ENCODE data around the gene LYPD5.
"Not testable (repeated sequence)": the region's sequence is repeated elsewhere in the genome, so short reads cannot be mapped to it uniquely, and the experiment has no call there.

Gene LYPD5

GRCh38 chr19:43802216-43802951 is at the start of gene LYPD5:
LYPD5 (minus strand) TSS chr19:43802447; CDS start chr19:43802380, 67 bp downstream.
- DNase-seq = no peak

- no peak for DNase-seq
These were observed 46.6 kb upstream of the LYPD5 start for GRCh38 chr19:43848821-43849220.

GRCh38 chr19:43847884-43848283 is 45.6 kb upstream of the LYPD5 start:
- no peak for DNase-seq

- no peak for DNase-seq
These were observed 45.0 kb upstream of the LYPD5 start for GRCh38 chr19:43847246-43847645.

GRCh38 chr19:43842007-43842406 is 39.8 kb upstream of the LYPD5 start:
- DNase-seq = no peak

GRCh38 chr19:43839139-43839538 is 36.9 kb upstream of the LYPD5 start:
- no peak for DNase-seq

GRCh38 chr19:43826787-43827754 is 24.8 kb upstream of the LYPD5 start, which contains the start of gene ZNF283:
ZNF283 (plus strand) TSS chr19:43827321; CDS start chr19:43833505, 6,184 bp downstream.
- peak; percentile 11 for DNase-seq

GRCh38 chr19:43824572-43824971 is 22.3 kb upstream of the LYPD5 start:
- not testable (repeated sequence) for DNase-seq

- DNase-seq = not testable (repeated sequence)
These were observed 21.6 kb upstream of the LYPD5 start for GRCh38 chr19:43823856-43824255.

GRCh38 chr19:43820884-43821215 is 18.6 kb upstream of the LYPD5 start:
- DNase-seq = no peak

- no peak for DNase-seq
These were observed 18.0 kb upstream of the LYPD5 start for GRCh38 chr19:43820098-43820883.

GRCh38 chr19:43818500-43818899 is 16.3 kb upstream of the LYPD5 start:
- DNase-seq = no peak

- not testable (repeated sequence) for DNase-seq
These were observed 15.2 kb upstream of the LYPD5 start for GRCh38 chr19:43817454-43817853.

GRCh38 chr19:43814663-43815352 is 12.6 kb upstream of the LYPD5 start:
- DNase-seq = no peak

- no peak for DNase-seq
These were observed 10.4 kb upstream of the LYPD5 start for GRCh38 chr19:43812688-43813087.

- no peak for DNase-seq
These were observed 10.0 kb upstream of the LYPD5 start for GRCh38 chr19:43812259-43812658.

GRCh38 chr19:43811837-43812236 is 9.6 kb upstream of the LYPD5 start:
- DNase-seq = no peak

GRCh38 chr19:43809762-43810696 is 7.8 kb upstream of the LYPD5 start:
- DNase-seq = no peak

- no peak for DNase-seq
These were observed 5.4 kb upstream of the LYPD5 start for GRCh38 chr19:43807651-43808050.

- no peak for DNase-seq
These were observed 4.6 kb upstream of the LYPD5 start for GRCh38 chr19:43806848-43807247.

- not testable (repeated sequence) for DNase-seq
These were observed 4.2 kb upstream of the LYPD5 start for GRCh38 chr19:43806401-43806800.

Measured in GOT3 (cell line).